NCI-H82 (cell line): Measurements from ENCODE around the gene ATAD2B.
A peak's percentile ranks its signal among the peaks of the same experiment; 100 is the strongest.
"Not testable (repeated sequence)": the region's sequence is repeated elsewhere in the genome, so short reads cannot be mapped to it uniquely, and the experiment has no call there.

ENCODE experiments used
- DNase-seq: peaks from one replicate; lab custom pipeline; 2025; lab: John Stamatoyannopoulos, UW

ATAD2B gene

DNA sequence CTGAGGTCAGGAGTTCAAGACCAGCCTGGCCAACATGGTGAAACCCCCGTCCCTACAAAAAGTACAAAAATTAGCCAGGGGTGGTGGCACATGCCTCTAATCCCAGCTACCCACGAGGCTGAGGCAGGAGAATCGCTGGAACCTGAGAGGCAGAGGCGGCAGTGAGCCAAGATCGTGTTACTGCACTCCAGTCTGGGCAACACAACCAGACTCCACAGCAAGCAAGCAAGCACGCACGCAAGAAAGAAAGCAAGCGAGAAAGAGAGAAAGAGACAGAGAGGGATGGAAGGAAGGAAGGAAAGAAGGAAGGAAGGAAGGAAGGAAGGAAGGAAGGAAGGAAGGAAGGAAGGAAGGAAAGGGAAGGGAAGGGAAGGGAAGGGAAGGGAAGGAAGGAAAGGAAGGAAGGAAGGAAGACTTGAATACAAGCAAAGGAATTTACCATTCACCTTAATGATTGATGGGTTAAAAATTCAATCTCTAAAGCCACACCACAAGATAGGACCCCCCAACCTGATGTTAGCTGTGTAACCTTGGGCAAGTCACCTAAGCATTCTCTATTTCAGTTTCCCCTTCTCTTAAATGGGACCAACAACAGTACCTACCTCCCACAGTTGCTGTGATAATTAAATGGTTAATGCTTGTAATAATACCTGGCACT is 181.7 kb downstream of the ATAD2B start:
- DNase-seq = no peak

GRCh38 chr2:23736783-23737182 is 190.1 kb downstream of the ATAD2B start:
- not testable (repeated sequence) for DNase-seq

DNA sequence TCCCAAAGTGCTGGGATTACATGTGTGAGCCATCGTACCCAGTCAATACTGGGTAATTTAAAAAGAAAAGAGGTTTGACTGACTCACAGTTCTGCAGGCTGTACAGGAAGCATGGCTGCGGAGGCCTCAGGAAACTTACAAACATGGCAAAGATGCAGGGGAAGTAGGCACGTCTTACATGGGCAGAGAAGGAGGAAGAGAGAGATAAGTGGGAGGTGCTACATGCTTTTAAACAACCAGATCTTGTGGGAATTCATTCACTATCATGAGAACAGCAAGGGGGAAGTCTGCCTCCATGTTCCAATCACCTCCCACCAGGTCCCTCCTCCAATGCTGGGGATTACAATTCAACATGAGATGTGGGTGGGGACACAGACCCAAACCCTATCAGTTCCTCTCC is 192.5 kb downstream of the ATAD2B start:
- no peak for DNase-seq

GRCh38 chr2:23723029-23723428 is 203.9 kb downstream of the ATAD2B start:
- DNase-seq = not testable (repeated sequence)

DNA sequence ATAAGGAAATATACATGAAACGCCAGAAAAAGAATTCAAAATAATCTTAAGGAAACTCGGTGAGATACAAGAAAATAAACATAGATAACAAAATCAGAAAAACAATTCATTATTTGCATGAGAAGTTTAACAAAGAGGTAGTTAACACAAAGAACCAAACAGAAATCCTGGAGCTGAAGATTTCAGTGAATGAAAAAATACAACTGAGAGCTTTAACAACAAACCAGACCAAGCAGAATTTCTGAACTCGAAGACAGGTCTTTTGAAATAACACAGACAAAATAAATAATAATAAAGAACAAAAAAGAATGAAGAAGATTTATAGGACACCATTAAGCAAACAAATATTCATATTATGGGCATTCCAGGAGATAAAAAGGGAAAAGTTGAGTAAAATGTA is 204.7 kb downstream of the ATAD2B start:
- DNase-seq = no peak

DNA sequence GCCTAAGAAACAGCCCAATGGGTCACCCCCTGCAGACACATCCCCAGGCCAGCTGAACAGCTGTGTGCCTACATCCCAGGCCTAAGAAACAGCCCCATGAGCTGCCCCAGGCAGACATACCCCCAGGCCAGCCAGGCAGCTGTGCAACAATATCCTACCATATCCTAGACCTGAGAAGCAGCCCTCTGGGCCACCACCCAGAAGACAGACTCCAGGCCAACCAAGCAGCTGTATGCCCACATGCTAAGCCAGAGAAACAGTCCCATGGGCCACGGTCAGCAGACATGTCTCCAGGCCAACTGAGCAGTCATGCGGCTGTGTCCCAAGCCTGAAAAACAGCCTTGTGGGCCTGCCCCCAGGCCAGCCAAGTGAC is 205.5 kb downstream of the ATAD2B start:
- DNase-seq = no peak

DNA sequence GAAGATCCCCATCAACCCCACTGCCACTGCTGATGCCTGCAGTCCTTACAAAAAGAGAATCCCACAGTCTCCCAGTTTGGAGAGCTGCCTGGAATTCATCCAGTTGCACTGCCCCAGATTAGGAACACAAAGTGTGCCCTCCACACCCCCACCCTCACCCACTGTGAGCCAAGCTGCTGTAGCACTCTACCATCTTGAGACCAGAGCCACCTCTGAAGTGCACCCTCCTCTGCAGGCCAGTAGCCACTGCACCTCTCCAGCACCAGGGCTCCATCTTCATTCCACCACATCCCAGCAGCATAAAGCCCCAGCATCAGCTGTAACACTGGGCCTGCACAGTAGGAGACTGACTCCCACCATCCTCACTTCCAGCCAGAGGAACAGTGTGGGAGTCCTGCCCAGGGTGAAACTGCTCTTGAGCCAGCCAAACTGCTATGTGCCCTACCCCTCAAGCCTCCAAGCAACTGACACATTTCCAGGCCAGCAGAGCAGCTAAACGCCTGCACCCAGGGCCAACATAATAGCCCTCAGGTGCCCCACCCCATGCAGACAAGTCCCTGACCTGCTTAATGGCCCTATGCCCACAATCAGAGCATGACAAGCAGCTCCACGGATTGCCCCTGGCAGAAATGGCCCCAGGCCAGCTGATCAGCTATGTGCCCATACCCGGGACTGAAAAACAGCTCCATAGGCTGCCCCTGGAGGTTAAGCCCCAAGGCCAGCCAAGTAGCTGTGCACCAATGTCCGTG is 206.0 kb downstream of the ATAD2B start:
- no peak for DNase-seq

- DNase-seq = no peak
Measured at GRCh38 chr2:23719716-23720115, 207.2 kb downstream of the ATAD2B start.

DNA sequence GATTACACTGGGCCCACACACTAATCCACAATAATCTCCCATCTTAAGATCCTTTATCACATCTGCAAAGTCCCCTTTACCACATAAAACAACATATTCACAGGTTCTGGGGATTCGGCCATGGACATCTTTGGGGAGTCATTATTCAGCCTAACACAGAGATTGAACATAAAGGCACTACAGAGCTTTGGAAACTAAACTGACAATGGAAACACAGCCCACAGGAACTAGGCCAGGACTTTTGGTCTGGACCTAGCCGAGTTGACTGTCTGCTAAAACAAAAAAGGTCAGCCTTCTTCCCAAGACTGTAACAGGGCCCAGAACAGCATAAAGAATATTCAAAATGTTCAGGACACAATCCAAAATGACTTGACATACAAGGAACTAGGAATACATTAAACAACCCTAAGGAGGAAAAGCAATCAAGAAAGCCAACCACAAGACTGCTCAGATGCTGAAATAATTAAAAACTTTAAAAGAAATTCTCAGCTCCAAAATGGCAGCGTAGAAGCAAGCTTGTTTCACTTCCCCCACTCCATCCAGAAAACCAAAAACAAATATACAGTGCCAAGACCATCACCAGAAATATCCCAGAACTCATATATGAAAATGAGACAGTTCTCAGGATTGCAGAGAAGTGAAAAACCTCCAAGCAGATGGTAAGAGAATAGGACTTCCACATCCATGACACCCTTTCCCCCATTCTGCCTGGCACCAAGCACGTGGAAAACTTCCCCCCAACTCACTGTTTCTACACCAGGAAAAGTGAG is 207.8 kb downstream of the ATAD2B start:
- peak; percentile 26 for DNase-seq

DNA sequence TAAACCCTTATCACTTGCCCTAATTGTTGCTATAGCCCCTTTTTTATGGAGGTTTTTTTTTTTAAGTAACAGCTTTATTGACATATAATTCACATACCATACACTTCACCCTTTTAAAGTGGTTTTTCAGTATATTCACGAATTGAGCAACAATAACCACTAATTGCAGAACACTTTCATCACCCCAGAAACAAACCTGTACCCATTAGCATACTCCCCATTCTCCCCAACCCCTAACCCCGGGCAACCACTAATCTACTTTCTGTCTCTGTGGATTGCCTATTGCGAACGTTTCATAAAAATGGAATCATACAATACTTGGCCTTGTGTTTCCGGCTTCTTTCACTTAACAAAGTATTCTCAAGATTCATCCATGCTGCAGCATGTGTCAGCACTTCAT is 213.6 kb downstream of the ATAD2B start:
- no peak for DNase-seq

DNA sequence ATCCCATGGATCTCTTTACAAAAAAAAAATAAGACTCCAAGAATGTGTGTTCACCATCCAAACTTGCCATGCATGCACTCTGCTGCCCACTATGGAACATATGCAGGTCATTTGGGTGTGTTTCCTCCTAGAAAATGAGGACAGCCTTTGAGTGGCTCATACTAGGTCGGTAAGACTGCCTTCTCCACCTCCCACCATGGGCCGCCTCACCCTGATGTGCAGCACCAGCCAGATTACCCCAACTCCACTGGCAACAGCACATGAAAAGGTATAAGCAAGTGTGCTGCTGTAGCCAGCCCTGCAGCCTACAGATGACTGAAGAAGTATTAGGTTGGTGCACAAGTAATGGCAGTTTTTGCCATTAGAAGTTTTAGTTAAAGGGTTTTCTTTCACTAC is 214.2 kb downstream of the ATAD2B start:
- DNase-seq = no peak

GRCh38 chr2:23711979-23712755 is 214.8 kb downstream of the ATAD2B start:
- DNase-seq = no peak

- no peak for DNase-seq
Measured at GRCh38 chr2:23709311-23709710, 217.6 kb downstream of the ATAD2B start.

- no peak for DNase-seq
Measured at GRCh38 chr2:23708771-23709170, 218.2 kb downstream of the ATAD2B start.

- no peak for DNase-seq
Measured at GRCh38 chr2:23707096-23707495, 219.8 kb downstream of the ATAD2B start.

GRCh38 chr2:23706613-23707078 is 220.3 kb downstream of the ATAD2B start:
- DNase-seq = no peak

DNA sequence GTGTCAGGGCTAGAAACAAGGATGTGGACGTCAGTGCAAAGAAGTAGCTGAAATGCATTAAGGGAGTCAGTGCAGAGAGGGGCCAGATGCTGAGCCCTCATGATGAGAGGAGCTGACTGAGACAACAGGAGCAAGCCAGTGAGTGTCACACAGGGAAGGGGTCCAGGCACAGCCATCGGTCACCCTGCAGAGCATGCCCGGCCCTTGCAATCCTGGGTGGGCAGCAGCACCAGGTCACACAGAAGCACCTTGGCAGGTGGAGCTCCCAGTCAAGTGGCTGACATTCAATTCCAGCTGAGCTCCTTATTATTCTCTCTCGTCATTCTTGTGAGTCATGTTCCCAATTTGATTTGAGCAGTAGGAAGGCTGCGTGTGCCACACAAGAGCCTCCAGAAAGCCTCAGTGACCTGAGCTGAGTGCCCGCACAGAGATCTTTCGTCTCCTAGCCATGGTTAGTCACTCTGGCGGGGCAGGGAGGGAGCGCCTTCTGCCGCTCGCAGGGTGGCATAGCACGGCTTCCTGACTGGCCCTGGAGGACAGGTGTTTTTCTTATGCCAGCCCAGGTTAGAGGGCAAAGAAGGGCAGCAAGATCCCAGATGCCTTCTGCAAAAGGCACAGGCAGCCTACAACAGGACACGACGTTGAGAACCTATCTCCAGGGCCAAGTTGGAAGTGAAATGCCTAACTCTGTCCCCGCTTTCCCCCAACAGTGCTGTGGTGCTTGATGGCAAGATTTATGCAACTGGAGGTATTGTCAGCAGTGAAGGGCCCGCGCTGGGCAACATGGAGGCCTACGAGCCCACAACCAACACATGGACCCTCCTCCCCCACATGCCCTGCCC is 220.9 kb downstream of the ATAD2B start:
- DNase-seq = no peak

DNA sequence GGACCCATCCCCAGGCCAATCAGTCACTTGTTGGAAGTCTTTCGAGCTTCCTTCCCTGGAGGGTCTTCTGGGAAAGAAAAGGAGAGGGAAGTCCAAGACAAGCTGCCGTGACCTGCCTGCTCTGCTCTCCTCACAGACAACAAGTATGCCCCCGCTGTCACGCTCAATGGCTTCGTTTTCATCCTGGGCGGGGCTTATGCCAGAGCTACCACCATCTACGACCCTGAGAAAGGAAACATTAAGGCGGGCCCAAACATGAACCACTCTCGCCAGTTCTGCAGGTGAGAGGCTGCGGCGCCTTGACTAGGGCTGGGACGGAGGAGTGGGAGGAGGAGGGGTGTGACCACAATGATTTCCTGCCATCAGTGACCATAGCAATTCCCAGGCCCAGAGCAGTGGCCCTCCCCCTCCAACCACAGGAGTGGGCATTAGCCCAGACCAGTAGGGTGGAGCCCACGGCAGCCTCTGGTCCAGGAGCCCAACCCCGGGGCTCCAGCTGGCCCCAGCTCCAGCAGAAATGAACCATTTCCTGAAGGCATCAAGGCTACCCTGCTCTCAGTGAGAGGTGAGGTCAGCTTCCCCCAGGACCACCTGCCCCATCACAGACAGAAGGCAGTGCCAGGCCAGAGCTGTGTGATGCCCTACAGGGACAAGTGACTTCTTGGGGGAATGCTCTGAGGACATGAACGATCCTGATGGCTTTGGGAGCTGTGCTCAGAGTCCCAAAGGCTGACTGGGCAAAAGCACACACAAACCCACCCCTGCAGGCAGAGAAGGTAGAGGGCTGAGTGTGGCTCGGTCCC is 223.1 kb downstream of the ATAD2B start:
- DNase-seq = no peak

DNA sequence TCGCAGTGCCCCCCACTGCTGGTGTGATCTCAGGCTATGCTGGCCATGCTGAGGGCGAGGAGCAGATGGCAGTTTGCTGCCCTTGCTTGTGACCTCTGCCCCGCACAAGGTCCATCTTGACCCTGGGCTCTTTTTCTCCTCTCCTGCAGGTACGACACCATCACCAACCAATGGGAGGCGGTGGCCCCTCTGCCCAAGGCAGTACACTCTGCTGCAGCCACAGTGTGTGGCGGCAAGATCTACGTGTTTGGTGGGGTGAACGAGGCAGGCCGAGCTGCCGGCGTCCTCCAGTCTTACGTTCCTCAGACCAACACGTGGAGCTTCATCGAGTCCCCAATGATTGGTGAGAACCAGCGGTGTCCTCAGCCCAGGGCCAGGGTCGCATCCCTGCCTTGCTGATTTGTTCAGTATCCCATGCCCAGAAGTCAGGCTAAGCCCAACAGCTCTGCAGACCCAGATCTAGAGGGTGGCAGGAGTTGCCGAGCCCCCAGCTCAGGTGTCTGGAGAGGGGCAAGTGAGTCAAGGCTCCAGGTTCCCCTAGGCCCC is 223.8 kb downstream of the ATAD2B start:
- no peak for DNase-seq

GRCh38 chr2:23700627-23701026 is 226.3 kb downstream of the ATAD2B start:
- DNase-seq = no peak
